Right atrium auricular region (tissue), 2 donors: ENCODE results near the gene TUSC2. TPM values are rescaled to one million over a fixed set of nuclear protein-coding genes. Genes with fewer than 3 reads are reported as not detected.

Source experiments
- DNase-seq: peaks from one replicate; pipeline ENCODE4 v3.0.0-alpha.2; 2019; ENCODE audit warnings: low spot score
- H3K27ac ChIP-seq, 2 donors: fragments of 200-600 bp; sonication (generic); 1 replicate in 1 of 2; 2 replicates in 1 of 2; pipeline ENCODE4 v1.5.1; 2016 to 2019
- H3K27me3 ChIP-seq, 2 donors: fragments of 200-600 bp; sonication (generic); one replicate each; pipeline versions ENCODE4 v1.5.1 to v1.6.0; 2017 to 2019
- H3K36me3 ChIP-seq: fragments of 200-600 bp; sonication (generic); one replicate; pipeline ENCODE4 v1.5.1; 2016
- H3K4me1 ChIP-seq, 2 donors: fragments of 200-600 bp; sonication (generic); one replicate each; pipeline versions ENCODE4 v1.5.1 to v1.6.0; 2017 to 2019
- H3K4me3 ChIP-seq, 2 donors: fragments of 200-600 bp; sonication (generic); 1 replicate in 1 of 2; 2 replicates in 1 of 2; pipeline ENCODE4 v1.5.1; 2017 to 2019; ENCODE audit warnings: mild to moderate bottlenecking in 1 of 2, moderate library complexity in 1 of 2
- H3K9me3 ChIP-seq, 2 donors: fragments of 200-600 bp; sonication (generic); one replicate each; pipeline ENCODE4 v1.5.1; 2019
- CTCF ChIP-seq, 2 donors: fragments of 200-600 bp; sonication (generic); IDR thresholded peaks; one replicate each; pipeline ENCODE4 v1.5.1; 2019; ENCODE audit warnings: antibody characterized with exemption in 2 of 2
- total RNA-seq, 2 donors: library from RNA; depleted of rRNA; stranded (reverse); fragments of >200 nt; gene quantifications; one replicate each; pipeline ENCODE4 v1.1.0, GENCODE V29; 2016

The TUSC2 gene
- total RNA-seq, 2 donors from 2014 or later = 23.4 to 29.6 TPM

- peak within 1 kb of the TSS; percentile 99 for H3K27ac ChIP-seq
- H3K36me3 ChIP-seq = no peaks in the 10 kb centered on the region
- peaks cover 0 to 58% of the 10 kb centered on the region in 2 donors for H3K4me1 ChIP-seq
- TF ChIP-seq CTCF (IDR thresholded peaks at IDR 0.05) = no peak
- DNase-seq = peak; percentile 83
- H3K4me3 ChIP-seq = peak within 1 kb of the TSS; percentile 52 to 57
- H3K9me3 ChIP-seq = no peaks in the 10 kb centered on the region
- H3K27me3 ChIP-seq = no peaks in the 10 kb centered on the region
Observed at GRCh38 chr3:50340448-50341329, 12.7 kb upstream of the TUSC2 start, which contains the start of gene RASSF1. TSS of gene RASSF1 (minus strand) at chr3:50340836. CDS start at chr3:50340805, 31 bp downstream.

DNA sequence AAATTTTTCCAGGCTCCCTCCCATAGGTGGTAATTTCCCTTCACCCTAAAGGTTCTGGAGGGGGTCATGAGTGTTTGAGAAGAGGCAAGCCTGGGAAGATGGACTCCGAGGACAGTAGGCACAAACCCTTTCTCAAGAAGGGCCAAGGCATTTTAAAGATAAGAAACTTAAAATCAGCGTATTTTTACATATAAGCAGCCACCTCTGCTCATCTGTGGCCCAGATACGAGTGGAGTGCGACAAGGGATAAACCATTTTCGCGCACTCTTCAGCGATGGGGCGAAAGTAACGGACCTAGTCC is 12.1 kb upstream of the TUSC2 start:
- no peaks in the 10 kb centered on the region for H3K9me3 ChIP-seq
- no peak for TF ChIP-seq CTCF (IDR thresholded peaks at IDR 0.05)
- H3K4me1 ChIP-seq = peaks cover 0 to 58% of the 10 kb centered on the region in 2 donors

DNA sequence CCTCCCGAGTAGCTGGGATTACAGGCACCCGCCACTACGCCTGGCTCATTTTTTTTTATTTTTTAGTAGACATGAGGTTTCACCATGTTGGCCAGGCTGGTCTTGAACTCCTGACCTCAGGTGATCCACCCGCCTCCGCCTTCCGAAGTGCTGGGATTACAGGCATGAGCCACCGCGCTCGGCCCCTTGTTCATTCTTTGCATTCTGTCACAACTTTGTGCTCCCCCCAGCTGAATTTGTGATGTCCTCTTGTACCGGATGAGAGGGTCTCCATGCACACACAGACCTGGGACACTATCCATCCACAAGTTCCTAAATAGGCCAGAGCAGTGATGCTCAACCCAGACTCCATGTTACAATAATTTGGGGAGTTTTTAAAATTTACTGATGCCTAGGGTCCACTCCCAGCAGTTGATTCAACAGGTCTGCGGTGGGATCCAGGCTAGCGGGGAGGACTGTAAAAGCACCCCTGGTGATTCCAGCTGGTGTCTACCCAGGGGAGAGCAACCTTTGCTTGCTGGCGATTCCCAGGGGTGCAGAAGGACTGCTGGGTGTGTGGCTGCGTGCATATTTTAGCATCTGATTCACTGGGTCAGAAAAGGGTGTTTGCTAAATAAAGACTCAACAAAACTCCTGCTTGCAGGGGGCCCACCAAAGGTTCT is 11.6 kb upstream of the TUSC2 start:
- no peaks in the 10 kb centered on the region for H3K9me3 ChIP-seq
- DNase-seq = no peak
- no peaks in the 10 kb centered on the region for H3K27me3 ChIP-seq
- peaks cover 0 to 60% of the 10 kb centered on the region in 2 donors for H3K4me1 ChIP-seq
- no peaks in the 10 kb centered on the region for H3K36me3 ChIP-seq
- peak overlapping the region; percentile 99 for H3K27ac ChIP-seq
- TF ChIP-seq CTCF (IDR thresholded peaks at IDR 0.05) = no peak
- peak overlapping the region; percentile 52 to 57 for H3K4me3 ChIP-seq

More for the DNA sequence above, 12.1 kb upstream of the TUSC2 start:
- H3K27me3 ChIP-seq = no peaks in the 10 kb centered on the region
- H3K27ac ChIP-seq = peak overlapping the region; percentile 99
- DNase-seq = no peak
- H3K36me3 ChIP-seq = no peaks in the 10 kb centered on the region
- peak overlapping the region; percentile 52 to 57 for H3K4me3 ChIP-seq

DNA sequence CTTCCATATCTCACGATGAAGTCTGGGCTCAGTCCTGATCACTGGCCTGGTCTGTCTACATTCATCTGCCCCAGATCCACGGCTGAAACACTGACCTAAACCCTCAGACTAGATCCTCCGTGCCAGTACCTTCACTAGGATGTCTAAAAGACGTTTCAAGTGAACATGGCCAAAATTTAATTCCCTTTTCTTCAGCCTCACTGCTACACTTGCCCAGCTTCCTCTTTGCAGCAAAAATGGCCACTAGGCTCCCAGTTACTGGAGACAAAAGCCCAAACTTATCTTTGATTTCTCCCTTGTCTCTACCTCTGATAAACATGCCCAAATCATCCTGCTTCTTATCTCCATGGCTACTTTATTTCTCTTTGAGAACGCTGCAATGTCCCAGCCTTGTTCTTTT is 10.9 kb upstream of the TUSC2 start:
- no peak for TF ChIP-seq CTCF (IDR thresholded peaks at IDR 0.05)
- Histone ChIP-seq H3K4me3 (peak overlapping the region in 1 of 2 donors; percentile 90), H3K36me3 (no peaks in the 10 kb centered on the region), H3K27ac (peak overlapping the region; percentile 99), H3K9me3 (no peaks in the 10 kb centered on the region), H3K4me1 (peaks cover 0 to 67% of the 10 kb centered on the region in 2 donors), H3K27me3 (no peaks in the 10 kb centered on the region)
- no peak for DNase-seq

- no peak for TF ChIP-seq CTCF (IDR thresholded peaks at IDR 0.05)
- H3K27me3 ChIP-seq = no peaks in the 10 kb centered on the region
- no peaks in the 10 kb centered on the region for H3K9me3 ChIP-seq
- H3K4me1 ChIP-seq = peaks cover 0 to 83% of the 10 kb centered on the region in 2 donors
- peaks cover 7% of the 10 kb centered on the region for H3K36me3 ChIP-seq
- peak; percentile 100 for DNase-seq
- H3K27ac ChIP-seq = peak overlapping the region; percentile 99
- peak overlapping the region; percentile 63 to 90 for H3K4me3 ChIP-seq
Observed at GRCh38 chr3:50337175-50337861, 9.3 kb upstream of the TUSC2 start.
